IMR-90 (cell line): ENCODE results near the gene OGFR. TPM values are rescaled to one million over a fixed set of nuclear protein-coding genes. Genes with fewer than 3 reads are reported as not detected.

Source experiments
- ATAC-seq: fragments of 200-7000 bp; cut with Tn5 transposase; 2 replicates; pipeline ENCODE4 v1.9.1; 2020; ENCODE audit warnings: low read depth, mild to moderate bottlenecking, moderate library complexity
- BruUV-seq: library from RNA; stranded (reverse); fragments of 400-500 nt; replicated peaks from 2 replicates; lab custom pipeline; 2021; lab: Mats Ljungman, UMichigan
- CTCF ChIA-PET: fragments of 300-600 bp; formaldehyde crosslinking; extraction: SDS; loops from one replicate; lab custom pipeline; 2021; ENCODE audit warnings: antibody characterized with exemption; lab: Yijun Ruan, JAX
- POLR2A ChIA-PET: fragments of 300-600 bp; sonication (Branson Sonifier 250); formaldehyde crosslinking; loops from one replicate; lab custom pipeline; 2022; ENCODE audit warnings: antibody characterized with exemption; ENCODE audit not compliant: unreplicated experiment; lab: Charles Lee
- DNase-seq: peaks from one replicate; pipeline ENCODE4 v3.0.0; 2013
- H2AFZ ChIP-seq: replicated peaks from 2 replicates; pipeline ENCODE3; 2013; ENCODE audit warnings: low read length, mild to moderate bottlenecking; ENCODE audit not compliant: poor library complexity
- H2AK5ac ChIP-seq: 2 replicates; pipeline ENCODE4 v1.6.1; 2013; ENCODE audit warnings: low read depth, low read length, inconsistent platforms
- H2AK9ac ChIP-seq: replicated peaks from 2 replicates; pipeline ENCODE3; 2013; ENCODE audit warnings: mild to moderate bottlenecking, low read depth, low read length, moderate library complexity; ENCODE audit not compliant: poor library complexity
- H2BK120ac ChIP-seq: 2 replicates; pipeline ENCODE4 v1.6.1; 2013; ENCODE audit warnings: low read depth, low read length, inconsistent platforms
- H2BK15ac ChIP-seq: 3 replicates; pipeline ENCODE4 v1.6.1; 2013; ENCODE audit warnings: low read depth, low read length, inconsistent platforms
- H2BK20ac ChIP-seq: 2 replicates; pipeline ENCODE4 v1.6.1; 2013; ENCODE audit warnings: low read depth, mild to moderate bottlenecking, inconsistent platforms, low read length, moderate library complexity
- H2BK5ac ChIP-seq: 2 replicates; pipeline ENCODE4 v1.6.1; 2013; ENCODE audit warnings: mild to moderate bottlenecking, low read depth, low read length, inconsistent platforms; ENCODE audit not compliant: poor library complexity, severe bottlenecking
- H3K14ac ChIP-seq: replicated peaks from 2 replicates; pipeline ENCODE4 v1.6.1; 2013; ENCODE audit warnings: low read depth, low read length, inconsistent platforms
- H3K18ac ChIP-seq: 2 replicates; pipeline ENCODE4 v1.6.1; 2013; ENCODE audit warnings: low read depth, low read length, control low read depth
- H3K23ac ChIP-seq: 2 replicates; pipeline ENCODE4 v1.6.1; 2013; ENCODE audit warnings: low read depth, low read length, inconsistent platforms
- H3K27ac ChIP-seq: 2 replicates; pipeline ENCODE4 v1.5.1; 2013; ENCODE audit warnings: mild to moderate bottlenecking, control low read depth, low read length; ENCODE audit not compliant: insufficient read depth
- H3K27me3 ChIP-seq: 2 replicates; pipeline ENCODE4 v1.6.1; 2013; ENCODE audit warnings: low read length; ENCODE audit not compliant: control insufficient read depth, insufficient read depth
- H3K36me3 ChIP-seq: 2 replicates; pipeline ENCODE4 v1.6.1; 2013; ENCODE audit warnings: low read length, mixed read lengths; ENCODE audit not compliant: control insufficient read depth, insufficient read depth
- H3K4ac ChIP-seq: 2 replicates; pipeline ENCODE4 v1.6.1; 2013; ENCODE audit warnings: low read depth, low read length, inconsistent platforms
- H3K4me1 ChIP-seq: 2 replicates; pipeline ENCODE4 v1.6.1; 2013; ENCODE audit warnings: low read length, mixed read lengths; ENCODE audit not compliant: control insufficient read depth, insufficient read depth
- H3K4me2 ChIP-seq: 2 replicates; pipeline ENCODE4 v1.6.1; 2013; ENCODE audit warnings: low read depth, mild to moderate bottlenecking, control low read depth, low read length, moderate library complexity
- H3K4me3 ChIP-seq: 2 replicates; pipeline ENCODE4 v1.5.1; 2013; ENCODE audit warnings: low read depth, mild to moderate bottlenecking, control low read depth, low read length, moderate library complexity; ENCODE audit not compliant: insufficient read depth
- H3K56ac ChIP-seq: 2 replicates; pipeline ENCODE4 v1.6.1; 2013; ENCODE audit warnings: low read length, inconsistent platforms; ENCODE audit not compliant: insufficient read depth; ENCODE audit errors: extremely low read depth
- H3K79me1 ChIP-seq, 2 experiments: 2 replicates each; pipeline ENCODE4 v1.6.1; 2013; ENCODE audit warnings: low read length in 2 of 2, inconsistent platforms in 1 of 2, low read depth in 1 of 2
- H3K9ac ChIP-seq: 2 replicates; pipeline ENCODE4 v1.6.1; 2013; ENCODE audit warnings: low read depth, low read length, control low read depth
- H3K9me1 ChIP-seq: 2 replicates; pipeline ENCODE4 v1.6.1; 2013; ENCODE audit warnings: low read length, inconsistent platforms; ENCODE audit not compliant: insufficient read depth
- H3K9me3 ChIP-seq: 2 replicates; pipeline ENCODE4 v1.6.1; 2013; ENCODE audit warnings: low read length; ENCODE audit not compliant: control insufficient read depth, insufficient read depth
- H4K20me1 ChIP-seq: 2 replicates; pipeline ENCODE4 v1.6.1; 2013; ENCODE audit warnings: low read length, inconsistent platforms; ENCODE audit not compliant: insufficient read depth
- H4K5ac ChIP-seq: 2 replicates; pipeline ENCODE4 v1.6.1; 2013; ENCODE audit warnings: mild to moderate bottlenecking, low read depth, low read length, control low read depth
- H4K8ac ChIP-seq, 2 experiments: 2 replicates each; pipeline ENCODE4 v1.6.1; 2013; ENCODE audit warnings: low read depth in 2 of 2, low read length in 2 of 2, control low read depth in 1 of 2, inconsistent platforms in 1 of 2
- H4K91ac ChIP-seq: 2 replicates; pipeline ENCODE4 v1.6.1; 2013; ENCODE audit warnings: low read depth, low read length, inconsistent platforms; ENCODE audit not compliant: insufficient read depth
- BHLHE40 ChIP-seq: fragments of 150-350 bp; IDR thresholded peaks from 2 replicates; pipeline ENCODE4 v1.6.1; 2016; ENCODE audit warnings: mild to moderate bottlenecking, low read depth, low read length
- CEBPB ChIP-seq: IDR thresholded peaks from 2 replicates; pipeline ENCODE4 v1.6.1; 2012; ENCODE audit warnings: low read depth, low read length, improper control_type of control experiment
- CHD1 ChIP-seq: IDR thresholded peaks from 2 replicates; pipeline ENCODE4 v1.6.1; 2012; ENCODE audit warnings: low read depth, low read length, improper control_type of control experiment
- FOS ChIP-seq: fragments of 150-350 bp; IDR thresholded peaks from 2 replicates; pipeline ENCODE4 v1.6.1; 2016; ENCODE audit warnings: low read depth, low read length
- MAFK ChIP-seq: IDR thresholded peaks from 2 replicates; pipeline ENCODE4 v1.6.1; 2012; ENCODE audit warnings: low read depth, low read length, improper control_type of control experiment
- MAZ ChIP-seq: IDR thresholded peaks from 2 replicates; pipeline ENCODE4 v1.6.1; 2012; ENCODE audit warnings: low read depth, mild to moderate bottlenecking, low read length, improper control_type of control experiment, moderate library complexity, borderline replicate concordance
- MXI1 ChIP-seq: IDR thresholded peaks from 2 replicates; pipeline ENCODE4 v1.6.1; 2012; ENCODE audit warnings: low read depth, mild to moderate bottlenecking, low read length, moderate library complexity, borderline replicate concordance
- NFE2L2 ChIP-seq: fragments of 150-350 bp; IDR thresholded peaks from 2 replicates; pipeline ENCODE4 v1.6.1; 2016; ENCODE audit warnings: low read depth, mild to moderate bottlenecking, low read length
- POLR2A ChIP-seq: IDR thresholded peaks from 2 replicates; pipeline ENCODE4 v1.6.1; 2012; ENCODE audit warnings: mild to moderate bottlenecking, low read depth, low read length
- RAD21 ChIP-seq: IDR thresholded peaks from 2 replicates; pipeline ENCODE4 v1.6.1; 2012; ENCODE audit warnings: low read length, improper control_type of control experiment
- RCOR1 ChIP-seq: IDR thresholded peaks from 2 replicates; pipeline ENCODE4 v1.6.1; 2012; ENCODE audit warnings: mild to moderate bottlenecking, low read length, improper control_type of control experiment; ENCODE audit not compliant: insufficient replicate concordance
- RFX5 ChIP-seq: IDR thresholded peaks from 2 replicates; pipeline ENCODE4 v1.8.0; 2012; ENCODE audit warnings: low read depth, mild to moderate bottlenecking, low read length, moderate library complexity
- SMC3 ChIP-seq: fragments of 150-350 bp; IDR thresholded peaks from 2 replicates; pipeline ENCODE4 v1.6.1; 2016; ENCODE audit warnings: low read depth, mild to moderate bottlenecking, antibody characterized with exemption, low read length, moderate library complexity
- WGBS, 2 experiments: methylation state at CpG; one replicate each; pipeline versions ENCODE4 v1.1.5 to v1.1.7; 2013; ENCODE audit warnings: missing lambda C conversion rate in 2 of 2; ENCODE audit not compliant: insufficient read length in 1 of 2; ENCODE audit errors: extremely low coverage in 2 of 2; 5-methylcytosine and 5-hydroxymethylcytosine counted together
- dilution Hi-C: fragments of 300-500 bp; cut with HindIII; formaldehyde crosslinking; loops from one replicate; pipeline ENCODE4 v1.14.3; 2018; ENCODE audit warnings: low sequenced_read_pairs; ENCODE audit not compliant: unreplicated experiment
- in situ Hi-C: fragments of 300-500 bp; cut with MboI; formaldehyde crosslinking; loops from 3 replicates; pipeline ENCODE4 v1.14.3; 2019; ENCODE audit warnings: low sequenced_read_pairs, inconsistent platforms, mixed read lengths
- intact Hi-C: fragments of 100-400 bp; cut with micrococcal nuclease; formaldehyde crosslinking; loops from 2 replicates; pipeline ENCODE4 v1.10.0; 2022
- polyA plus RNA-seq, 3 experiments: library from polyadenylated mRNA; depleted of rRNA; stranded (reverse); fragments of >200 nt; gene quantifications; 2 replicates each; pipeline ENCODE4 v1.2.3, GENCODE V29; 2012; ENCODE audit warnings: low replicate concordance in 1 of 3
- total RNA-seq: library from RNA; depleted of rRNA; stranded (reverse); fragments of >200 nt; gene quantifications from 2 replicates; pipeline ENCODE4 v1.2.3, GENCODE V29; 2012
- TF ChIP-seq, protein P1 (sequence below): conservative IDR thresholded peaks from 2 replicates; pipeline ENCODE4 v1.5.1; 2012; ENCODE audit warnings: mild to moderate bottlenecking, low read depth, low read length, improper control_type of control experiment
- TF ChIP-seq, protein P2 (sequence below): fragments of 150-350 bp; IDR thresholded peaks from 2 replicates; pipeline ENCODE4 v1.6.1; 2017; ENCODE audit warnings: mild to moderate bottlenecking, antibody characterized with exemption, low read length, low read depth
- TF ChIP-seq, protein P3 (sequence below): fragments of 150-350 bp; IDR thresholded peaks from 2 replicates; pipeline ENCODE4 v1.6.1; 2016; ENCODE audit warnings: low read depth, mild to moderate bottlenecking, low read length, moderate library complexity, borderline replicate concordance

The OGFR gene
- total and polyA plus RNA-seq, 2 of the 4 experiments (the other 2 are of a cell fraction) = 22.4 to 30.1 TPM

DNA sequence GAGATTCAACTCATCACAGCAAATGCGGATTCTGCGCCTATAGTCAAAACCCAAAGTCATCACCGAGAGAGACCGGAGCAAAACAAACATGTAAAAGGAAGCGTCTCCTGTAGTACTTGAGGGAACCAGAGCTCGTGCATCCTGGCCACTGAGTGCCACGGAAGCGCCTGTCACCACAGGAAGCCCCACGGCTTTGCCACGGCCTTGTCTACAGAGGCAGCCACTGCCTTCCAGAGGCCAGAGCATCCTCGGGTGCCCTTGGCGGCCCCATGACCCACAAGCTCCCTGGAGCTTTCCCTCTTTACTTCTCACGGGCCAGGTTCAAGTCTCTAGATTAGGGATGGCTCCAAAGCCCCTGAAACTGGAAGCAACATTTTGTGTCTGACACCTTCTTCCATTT, 49.5 kb downstream of the OGFR start:
- no peak overlapping the region for H3K4ac ChIP-seq
- no peak overlapping the region for H3K23ac ChIP-seq
- no peak overlapping the region for H2BK120ac ChIP-seq
- H3K56ac ChIP-seq = no peak overlapping the region
- H2AK9ac ChIP-seq = no peak overlapping the region
- peak overlapping the region; percentile 41 for H2AFZ ChIP-seq
- no peak overlapping the region for H2AK5ac ChIP-seq
- H3K9me3 ChIP-seq = no peaks in the 10 kb centered on the region
- DNase-seq (no peak), ATAC-seq (no peak)
- no peak overlapping the region for H2BK5ac ChIP-seq
- peaks cover 18 to 48% of the 10 kb centered on the region in 2 experiments for H3K79me1 ChIP-seq
- dilution Hi-C loops (no loop called here), intact Hi-C loops (no loop called here), in situ Hi-C loops (no loop called here)
- peaks cover 4% of the 10 kb centered on the region; the same call in 1 of the 2 replicates for H3K9me1 ChIP-seq
- H3K4me3 ChIP-seq = no peak overlapping the region
- ChIA-PET CTCF (no interaction called here), POLR2A (no interaction called here)
- peaks cover 27% of the 10 kb centered on the region for H3K36me3 ChIP-seq
- BruUV-seq = no TSS peak
- H4K8ac ChIP-seq = no peak overlapping the region
- no peak overlapping the region for H3K9ac ChIP-seq
- no peak overlapping the region for H2BK15ac ChIP-seq
- H3K18ac ChIP-seq = no peak overlapping the region
- H3K4me1 ChIP-seq = no peaks in the 10 kb centered on the region
- peaks cover 17% of the 10 kb centered on the region; the same call in 1 of the 2 replicates for H4K20me1 ChIP-seq
- no peak overlapping the region for H4K91ac ChIP-seq
- H3K14ac ChIP-seq = no peak overlapping the region
- H3K4me2 ChIP-seq = no peak overlapping the region
- H2BK20ac ChIP-seq = no peak overlapping the region
- TF ChIP-seq MAFK (no peak), FOS (no peak), BHLHE40 (no peak), CEBPB (no peak), NFE2L2 (no peak), POLR2A (no peak), MXI1 (no peak), MAZ (no peak), RFX5 (no peak), RAD21 (no peak), SMC3 (no peak), CHD1 (no peak), RCOR1 (no peak)
- TF ChIP-seq, protein P1, sequence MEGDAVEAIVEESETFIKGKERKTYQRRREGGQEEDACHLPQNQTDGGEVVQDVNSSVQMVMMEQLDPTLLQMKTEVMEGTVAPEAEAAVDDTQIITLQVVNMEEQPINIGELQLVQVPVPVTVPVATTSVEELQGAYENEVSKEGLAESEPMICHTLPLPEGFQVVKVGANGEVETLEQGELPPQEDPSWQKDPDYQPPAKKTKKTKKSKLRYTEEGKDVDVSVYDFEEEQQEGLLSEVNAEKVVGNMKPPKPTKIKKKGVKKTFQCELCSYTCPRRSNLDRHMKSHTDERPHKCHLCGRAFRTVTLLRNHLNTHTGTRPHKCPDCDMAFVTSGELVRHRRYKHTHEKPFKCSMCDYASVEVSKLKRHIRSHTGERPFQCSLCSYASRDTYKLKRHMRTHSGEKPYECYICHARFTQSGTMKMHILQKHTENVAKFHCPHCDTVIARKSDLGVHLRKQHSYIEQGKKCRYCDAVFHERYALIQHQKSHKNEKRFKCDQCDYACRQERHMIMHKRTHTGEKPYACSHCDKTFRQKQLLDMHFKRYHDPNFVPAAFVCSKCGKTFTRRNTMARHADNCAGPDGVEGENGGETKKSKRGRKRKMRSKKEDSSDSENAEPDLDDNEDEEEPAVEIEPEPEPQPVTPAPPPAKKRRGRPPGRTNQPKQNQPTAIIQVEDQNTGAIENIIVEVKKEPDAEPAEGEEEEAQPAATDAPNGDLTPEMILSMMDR = no peak
- TF ChIP-seq, protein P2, sequence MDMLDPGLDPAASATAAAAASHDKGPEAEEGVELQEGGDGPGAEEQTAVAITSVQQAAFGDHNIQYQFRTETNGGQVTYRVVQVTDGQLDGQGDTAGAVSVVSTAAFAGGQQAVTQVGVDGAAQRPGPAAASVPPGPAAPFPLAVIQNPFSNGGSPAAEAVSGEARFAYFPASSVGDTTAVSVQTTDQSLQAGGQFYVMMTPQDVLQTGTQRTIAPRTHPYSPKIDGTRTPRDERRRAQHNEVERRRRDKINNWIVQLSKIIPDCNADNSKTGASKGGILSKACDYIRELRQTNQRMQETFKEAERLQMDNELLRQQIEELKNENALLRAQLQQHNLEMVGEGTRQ = no peak
- TF ChIP-seq, protein P3, sequence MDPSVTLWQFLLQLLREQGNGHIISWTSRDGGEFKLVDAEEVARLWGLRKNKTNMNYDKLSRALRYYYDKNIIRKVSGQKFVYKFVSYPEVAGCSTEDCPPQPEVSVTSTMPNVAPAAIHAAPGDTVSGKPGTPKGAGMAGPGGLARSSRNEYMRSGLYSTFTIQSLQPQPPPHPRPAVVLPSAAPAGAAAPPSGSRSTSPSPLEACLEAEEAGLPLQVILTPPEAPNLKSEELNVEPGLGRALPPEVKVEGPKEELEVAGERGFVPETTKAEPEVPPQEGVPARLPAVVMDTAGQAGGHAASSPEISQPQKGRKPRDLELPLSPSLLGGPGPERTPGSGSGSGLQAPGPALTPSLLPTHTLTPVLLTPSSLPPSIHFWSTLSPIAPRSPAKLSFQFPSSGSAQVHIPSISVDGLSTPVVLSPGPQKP = no peak
- H3K27ac ChIP-seq = no peak overlapping the region
- 98% methylated on average over 8 of the region's 13 CpGs; no CpG with 5 or more reads in 1 of the 2 experiments for WGBS, 2 experiments
- H3K27me3 ChIP-seq = no peaks in the 10 kb centered on the region
- no peak overlapping the region for H4K5ac ChIP-seq
